Gastrocnemius medialis (tissue), 4 donors: Measurements from ENCODE around the gene RGPD4. TPM values are rescaled to one million over a fixed set of nuclear protein-coding genes. Genes with fewer than 3 reads are reported as not detected.
A peak's percentile ranks its signal among the peaks of the same experiment; 100 is the strongest.

Source experiments
- ATAC-seq, 2 donors: fragments of 150-250 bp; one replicate each; pipeline ENCODE4 v1.9.1; 2016
- DNase-seq, 2 donors: peaks; one replicate each; pipeline ENCODE4 v3.0.0-alpha.2; 2019
- H3K27ac ChIP-seq, 4 donors: fragments of 200-600 bp; sonication (generic); 1 replicate in 1 of 4; 2 replicates in 3 of 4; pipeline ENCODE4 v1.5.1; 2016 to 2018; ENCODE audit warnings: mild to moderate bottlenecking in 2 of 4, moderate library complexity in 1 of 4
- H3K27me3 ChIP-seq, 3 donors: fragments of 200-600 bp; sonication (generic) in 2 of 3; 1 replicate in 1 of 3; 2 replicates in 2 of 3; pipeline versions ENCODE4 v1.5.1 to v1.6.0; 2016 to 2019; ENCODE audit warnings: mild to moderate bottlenecking in 1 of 3, moderate library complexity in 1 of 3
- H3K36me3 ChIP-seq, 2 donors: fragments of 200-600 bp; sonication (generic) in 1 of 2; one replicate each; pipeline ENCODE4 v1.5.1; 2017 to 2018
- H3K4me1 ChIP-seq, 2 donors: fragments of 200-600 bp; sonication (generic) in 1 of 2; one replicate each; pipeline ENCODE4 v1.5.1; 2016 to 2017; ENCODE audit warnings: mild to moderate bottlenecking in 2 of 2
- H3K4me3 ChIP-seq, 4 donors: fragments of 200-600 bp; sonication (generic) in 3 of 4; 1 replicate in 1 of 4; 2 replicates in 3 of 4; pipeline ENCODE4 v1.5.1; 2016 to 2019; ENCODE audit warnings: mild to moderate bottlenecking in 2 of 4
- H3K9me3 ChIP-seq, 3 donors: fragments of 200-600 bp; sonication (generic) in 2 of 3; 1 replicate in 1 of 3; 2 replicates in 2 of 3; pipeline ENCODE4 v1.5.1; 2016 to 2019
- POLR2A ChIP-seq, 2 donors: fragments of 450-650 bp; IDR thresholded peaks; one replicate each; pipeline ENCODE4 v1.6.1; 2017; ENCODE audit warnings: antibody characterized with exemption in 2 of 2, mild to moderate bottlenecking in 2 of 2, moderate library complexity in 2 of 2
- in situ Hi-C, 4 donors: fragments of 200-750 bp; cut with MboI; loops; one replicate each; pipeline versions ENCODE4 v1.15.0 to v1.8.0; 2017; ENCODE audit warnings: low sequenced_read_pairs in 4 of 4
- intact Hi-C: fragments of 100-400 bp; cut with DNase I; formaldehyde crosslinking; loops from one replicate; pipeline ENCODE4 v1.15.1; 2023; ENCODE audit warnings: low total_unique reads
- total RNA-seq, 4 donors: library from RNA; depleted of rRNA; stranded (reverse); fragments of >200 nt; gene quantifications; one replicate each; pipeline versions ENCODE4 v1.1.0 to v1.2.3, GENCODE V29; 2016
- TF ChIP-seq, protein P1 (sequence below), 5 experiments: fragments of 450-650 bp in 3 of 5; fragments of 200-600 bp in 2 of 5; sonication (generic) in 2 of 5; IDR thresholded peaks in 4 of 5; conservative IDR thresholded peaks in 1 of 5; 1 replicate in 4 of 5; 2 replicates in 1 of 5; pipeline ENCODE4 v1.5.1; 2016 to 2019; ENCODE audit warnings: antibody characterized with exemption in 5 of 5, mild to moderate bottlenecking in 3 of 5, moderate library complexity in 3 of 5

The RGPD4 gene
- total RNA-seq, 4 donors from 2014 or later, result 0.04 TPM; not detected in 3

DNA sequence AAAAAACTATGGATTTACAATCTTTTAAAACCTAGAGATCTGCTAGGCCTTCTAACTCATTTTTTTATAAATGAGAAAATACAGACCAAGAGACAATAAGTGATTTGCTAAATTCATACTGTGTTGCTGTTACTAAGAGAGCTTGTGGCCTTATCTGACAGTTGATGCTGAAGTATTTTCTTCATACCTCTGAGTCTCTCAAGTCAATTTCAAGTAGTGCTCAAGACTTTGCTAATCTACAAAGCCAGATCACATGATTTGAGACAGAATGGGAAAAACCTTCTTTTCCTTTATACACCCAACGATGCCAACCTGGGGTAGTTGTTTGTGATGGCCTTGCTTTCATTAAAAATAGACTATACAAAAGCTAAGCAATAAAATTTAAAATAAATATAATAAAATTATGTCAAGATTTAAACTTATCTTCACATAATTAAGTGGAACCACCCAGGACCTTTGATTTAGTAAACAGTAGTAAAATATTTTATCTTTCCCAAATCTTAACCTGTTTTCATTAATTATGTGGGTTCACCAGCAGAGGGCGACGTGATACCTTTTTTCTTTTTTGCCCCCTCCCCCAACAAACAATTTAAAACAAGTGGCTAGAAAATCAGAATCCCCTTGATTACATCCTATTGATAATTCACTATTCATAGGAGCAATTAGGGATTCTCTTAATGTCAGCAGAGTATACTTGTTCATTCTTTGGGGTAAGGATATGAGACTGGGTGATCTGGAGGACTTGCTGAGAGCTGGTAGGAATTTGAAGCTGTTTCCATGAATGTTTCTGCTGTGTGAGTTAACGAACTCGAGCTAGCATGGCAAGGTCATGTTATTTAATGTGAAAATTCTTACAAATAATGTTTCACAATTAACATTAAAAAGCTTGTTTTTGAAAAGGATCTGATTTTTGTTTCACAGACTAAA, 110.0 kb downstream of the RGPD4 start:
- H3K27ac ChIP-seq, result no peak overlapping the region
- no peaks in the 10 kb centered on the region for H3K9me3 ChIP-seq
- ATAC-seq (no peak), DNase-seq (no peak)
- H3K27me3 ChIP-seq, result no peaks in the 10 kb centered on the region
- TF ChIP-seq, protein P1, sequence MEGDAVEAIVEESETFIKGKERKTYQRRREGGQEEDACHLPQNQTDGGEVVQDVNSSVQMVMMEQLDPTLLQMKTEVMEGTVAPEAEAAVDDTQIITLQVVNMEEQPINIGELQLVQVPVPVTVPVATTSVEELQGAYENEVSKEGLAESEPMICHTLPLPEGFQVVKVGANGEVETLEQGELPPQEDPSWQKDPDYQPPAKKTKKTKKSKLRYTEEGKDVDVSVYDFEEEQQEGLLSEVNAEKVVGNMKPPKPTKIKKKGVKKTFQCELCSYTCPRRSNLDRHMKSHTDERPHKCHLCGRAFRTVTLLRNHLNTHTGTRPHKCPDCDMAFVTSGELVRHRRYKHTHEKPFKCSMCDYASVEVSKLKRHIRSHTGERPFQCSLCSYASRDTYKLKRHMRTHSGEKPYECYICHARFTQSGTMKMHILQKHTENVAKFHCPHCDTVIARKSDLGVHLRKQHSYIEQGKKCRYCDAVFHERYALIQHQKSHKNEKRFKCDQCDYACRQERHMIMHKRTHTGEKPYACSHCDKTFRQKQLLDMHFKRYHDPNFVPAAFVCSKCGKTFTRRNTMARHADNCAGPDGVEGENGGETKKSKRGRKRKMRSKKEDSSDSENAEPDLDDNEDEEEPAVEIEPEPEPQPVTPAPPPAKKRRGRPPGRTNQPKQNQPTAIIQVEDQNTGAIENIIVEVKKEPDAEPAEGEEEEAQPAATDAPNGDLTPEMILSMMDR (IDR thresholded peaks at IDR 0.05 in 4 of 5, conservative IDR thresholded peaks at IDR 0.05 in 1 of 5), result peak in 3 of 5 experiments; percentile 8 to 34 (median 31)
- no peak for TF ChIP-seq POLR2A (IDR thresholded peaks at IDR 0.05)
- intact Hi-C loops (loop anchor here (5.0 kb wide), 1 partner anchor 646 kb away; no protein-coding TSS in a partner anchor), in situ Hi-C loops (no loop called here)
- no peaks in the 10 kb centered on the region for H3K36me3 ChIP-seq
- no peak overlapping the region for H3K4me3 ChIP-seq
- no peaks in the 10 kb centered on the region for H3K4me1 ChIP-seq

Other genes with a start within 250 kb of the RGPD4 start
- under 1 TPM in 1 of 4 donors, not detected in 3; 0.04 TPM for gene SLC5A7, start 159.6 kb downstream of the RGPD4 start, total RNA-seq